CD14-positive monocyte (primary cell): ENCODE results near the gene ACMSD. TPM values are rescaled to one million over a fixed set of nuclear protein-coding genes. Genes with fewer than 3 reads are reported as not detected.

ENCODE experiments used
- DNase-seq, 3 donors: peaks; one replicate each; pipeline ENCODE4 v3.0.0-alpha.2; 2011 to 2022
- H2AFZ ChIP-seq: 2 replicates; pipeline ENCODE4 v1.6.0; 2012; ENCODE audit warnings: mild to moderate bottlenecking, low read depth, low read length, inconsistent platforms; ENCODE audit not compliant: insufficient read depth, poor library complexity, severe bottlenecking
- H3K27ac ChIP-seq, 2 donors: 1 replicate in 1 of 2; 2 replicates in 1 of 2; pipeline ENCODE4 v1.5.1; 2012 to 2013; ENCODE audit warnings: low read length in 2 of 2, control low read depth in 1 of 2, inconsistent platforms in 1 of 2, low read depth in 1 of 2, mild to moderate bottlenecking in 1 of 2
- H3K27me3 ChIP-seq, 2 donors: one replicate each; pipeline versions ENCODE4 v1.6.0 to v1.6.1; 2011 to 2013; ENCODE audit warnings: low read length in 2 of 2; ENCODE audit not compliant: control insufficient read depth in 2 of 2, insufficient read depth in 2 of 2
- H3K36me3 ChIP-seq, 2 donors: replicated peaks in 1 of 2; 1 replicate in 1 of 2; 2 replicates in 1 of 2; pipeline versions ENCODE4 v1.5.1 to v1.6.1; 2012 to 2013; ENCODE audit warnings: low read length in 2 of 2, control low read depth in 1 of 2, inconsistent platforms in 1 of 2, mild to moderate bottlenecking in 1 of 2; ENCODE audit not compliant: insufficient read depth in 2 of 2, control insufficient read depth in 1 of 2
- H3K4me1 ChIP-seq, 2 donors: 1 replicate in 1 of 2; 2 replicates in 1 of 2; pipeline versions ENCODE4 v1.5.1 to v1.6.1; 2012 to 2013; ENCODE audit warnings: low read length in 2 of 2, control low read depth in 1 of 2, inconsistent platforms in 1 of 2, mild to moderate bottlenecking in 1 of 2, moderate library complexity in 1 of 2; ENCODE audit not compliant: insufficient read depth in 2 of 2, control insufficient read depth in 1 of 2
- H3K4me2 ChIP-seq: replicated peaks from 2 replicates; pipeline ENCODE3; 2012; ENCODE audit warnings: low read length, moderate library complexity, mild to moderate bottlenecking; ENCODE audit not compliant: poor library complexity, severe bottlenecking; ENCODE audit errors: extremely low read depth
- H3K4me3 ChIP-seq, 3 experiments: fragments of 200-600 bp in 1 of 3; sonication (generic) in 1 of 3; replicated peaks in 1 of 3; 1 replicate in 2 of 3; 2 replicates in 1 of 3; pipeline ENCODE4 v1.5.1; 2011 to 2013; ENCODE audit warnings: low read length in 3 of 3, mild to moderate bottlenecking in 3 of 3, control low read depth in 2 of 3, low read depth in 2 of 3, inconsistent platforms in 1 of 3, moderate library complexity in 1 of 3
- H3K79me2 ChIP-seq: 2 replicates; pipeline ENCODE4 v1.6.0; 2012; ENCODE audit warnings: mild to moderate bottlenecking, control low read depth, inconsistent platforms, low read length, moderate library complexity; ENCODE audit not compliant: insufficient read depth
- H3K9ac ChIP-seq: 2 replicates; pipeline ENCODE4 v1.6.0; 2017; ENCODE audit warnings: low read length, mild to moderate bottlenecking; ENCODE audit not compliant: insufficient read depth, poor library complexity, severe bottlenecking
- H3K9me3 ChIP-seq, 2 donors: replicated peaks in 1 of 2; 1 replicate in 1 of 2; 2 replicates in 1 of 2; pipeline versions ENCODE4 v1.5.1 to v1.6.1; 2012 to 2013; ENCODE audit warnings: low read length in 2 of 2, control low read depth in 1 of 2; ENCODE audit not compliant: control insufficient read depth in 1 of 2, insufficient read depth in 1 of 2
- H4K20me1 ChIP-seq: 2 replicates; pipeline ENCODE4 v1.6.0; 2012; ENCODE audit warnings: mild to moderate bottlenecking, low read length, control low read depth, moderate library complexity; ENCODE audit not compliant: insufficient read depth
- H3K27ac Mint-ChIP-seq, 7 donors: one replicate each; pipeline ENCODE4 v1.8.0; 2020; ENCODE audit warnings: mild to moderate bottlenecking in 7 of 7, mixed read lengths in 7 of 7, moderate library complexity in 6 of 7, inconsistent platforms in 2 of 7
- H3K27me3 Mint-ChIP-seq, 3 donors: one replicate each; pipeline ENCODE4 v1.8.0; 2021 to 2022; ENCODE audit warnings: low read depth in 3 of 3, mild to moderate bottlenecking in 3 of 3, mixed read lengths in 3 of 3, moderate library complexity in 3 of 3, inconsistent platforms in 1 of 3
- H3K36me3 Mint-ChIP-seq, 2 donors: one replicate each; pipeline ENCODE4 v1.8.0; 2020; ENCODE audit warnings: mixed read lengths in 2 of 2, inconsistent platforms in 1 of 2, mild to moderate bottlenecking in 1 of 2
- H3K4me1 Mint-ChIP-seq: one replicate; pipeline ENCODE4 v1.8.0; 2020; ENCODE audit warnings: mild to moderate bottlenecking, mixed read lengths
- H3K4me3 Mint-ChIP-seq, 2 donors: one replicate each; pipeline ENCODE4 v1.8.0; 2020; ENCODE audit warnings: mild to moderate bottlenecking in 2 of 2, mixed read lengths in 2 of 2, moderate library complexity in 1 of 2
- H3K9me3 Mint-ChIP-seq, 7 donors: one replicate each; pipeline ENCODE4 v1.8.0; 2020 to 2022; ENCODE audit warnings: mixed read lengths in 7 of 7, mild to moderate bottlenecking in 6 of 7, moderate library complexity in 6 of 7, inconsistent platforms in 2 of 7
- CTCF ChIP-seq: fragments of 200-600 bp; IDR thresholded peaks from one replicate; pipeline ENCODE4 v1.8.0; 2022; ENCODE audit warnings: antibody characterized with exemption, mild to moderate bottlenecking
- WGBS: methylation state at CpG from one replicate; pipeline ENCODE4 v1.1.5; 2013; ENCODE audit warnings: missing lambda C conversion rate; ENCODE audit not compliant: insufficient coverage; 5-methylcytosine and 5-hydroxymethylcytosine counted together
- intact Hi-C, 2 donors: fragments of 100-400 bp; cut with micrococcal nuclease; formaldehyde crosslinking; loops; one replicate each; pipeline versions ENCODE4 v1.15.0 to v1.15.1; 2023
- polyA plus RNA-seq, 3 donors: library from polyadenylated mRNA; depleted of rRNA in 1 of 3; unstranded in 2 of 3; stranded (reverse) in 1 of 3; fragments of 300-500 nt in 2 of 3; fragments of >200 nt in 1 of 3; fragmentation: Illumina TruSeq in 2 of 3; gene quantifications; 1 replicate in 2 of 3; 2 replicates in 1 of 3; pipeline ENCODE4 v1.2.3, GENCODE V29; 2012 to 2021

ACMSD gene
- polyA plus RNA-seq, 3 donors, result not detected

DNA sequence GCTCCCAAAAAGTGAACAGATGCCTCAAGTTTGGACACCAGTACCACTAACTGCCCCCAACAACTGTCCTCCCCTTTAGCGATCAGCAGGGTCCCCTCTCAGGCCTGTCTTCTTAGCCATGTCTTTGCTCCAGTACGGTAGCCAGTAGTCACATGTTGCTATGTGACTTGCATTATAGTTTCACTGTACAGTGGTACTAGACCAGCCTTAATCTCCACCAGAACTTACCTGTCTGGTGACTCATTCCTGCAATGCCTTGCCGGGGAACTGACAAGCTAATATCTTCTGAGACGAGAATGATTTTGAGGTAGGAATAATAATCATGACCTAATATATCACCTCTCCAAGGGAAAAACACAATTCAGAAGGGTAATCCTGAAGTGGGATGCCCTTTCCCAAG lies 23.7 kb downstream of the ACMSD start:
- Histone ChIP-seq H3K4me3 (no peak overlapping the region), H3K36me3 (no peaks in the 10 kb centered on the region), H3K4me2 (no peak overlapping the region), H4K20me1 (no peaks in the 10 kb centered on the region), H3K9me3 (no peaks in the 10 kb centered on the region), H3K27me3 (no peaks in the 10 kb centered on the region), H3K4me1 (no peaks in the 10 kb centered on the region), H3K79me2 (no peaks in the 10 kb centered on the region), H3K9ac (no peak overlapping the region), H3K27ac (no peak overlapping the region), H2AFZ (no peak overlapping the region)
- Mint-ChIP-seq H3K9me3 (peaks cover 0 to 3% (median 0%) of the 10 kb centered on the region in 7 donors), H3K27ac (no peak overlapping the region), H3K27me3 (peaks cover 0 to 2% (median 0%) of the 10 kb centered on the region in 3 donors), H3K4me3 (no peak overlapping the region), H3K4me1 (peaks cover 2% of the 10 kb centered on the region), H3K36me3 (no peaks in the 10 kb centered on the region)
- intact Hi-C loops, result loop anchor here in 1 of 2 donors (10.0 kb wide), 1 partner anchor 277 kb away; no protein-coding TSS in a partner anchor
- DNase-seq, result no peak
- no CpG with 5 or more reads among the region's 4 CpGs for WGBS
- TF ChIP-seq CTCF, result no peak

DNA sequence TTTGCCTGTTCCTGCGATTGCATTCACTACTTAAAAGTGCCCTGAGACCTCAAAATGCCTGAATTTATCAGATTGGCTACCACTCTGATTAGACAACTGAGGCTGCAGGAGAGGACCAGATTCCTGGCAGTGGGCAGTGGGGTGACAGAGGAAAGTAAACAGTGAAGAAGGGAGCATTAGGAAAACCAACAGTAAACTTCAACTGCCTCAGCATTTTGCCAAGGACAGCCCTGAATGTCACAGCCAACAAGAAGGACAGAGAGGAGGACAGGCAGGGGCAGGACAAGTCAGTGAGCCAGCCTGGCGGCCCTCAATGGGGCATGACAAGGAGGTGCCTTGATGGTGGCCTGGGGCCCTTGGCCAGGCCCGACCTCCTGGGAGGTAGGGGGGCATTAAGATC lies 24.3 kb downstream of the ACMSD start:
- DNase-seq, result no peak
- H3K4me1 Mint-ChIP-seq, result peaks cover 2% of the 10 kb centered on the region
- Histone ChIP-seq H4K20me1 (no peaks in the 10 kb centered on the region), H3K4me1 (no peaks in the 10 kb centered on the region), H3K9ac (no peak overlapping the region), H3K27ac (no peak overlapping the region), H3K36me3 (no peaks in the 10 kb centered on the region), H3K9me3 (no peaks in the 10 kb centered on the region), H3K27me3 (no peaks in the 10 kb centered on the region), H3K4me2 (no peak overlapping the region), H2AFZ (no peak overlapping the region), H3K79me2 (no peaks in the 10 kb centered on the region), H3K4me3 (no peak overlapping the region)
- TF ChIP-seq CTCF, result no peak
- H3K9me3 Mint-ChIP-seq, result no peaks in the 10 kb centered on the region
- WGBS, result no CpG with 5 or more reads among the region's 3 CpGs
- H3K4me3 Mint-ChIP-seq, result no peak overlapping the region
- peaks cover 0 to 2% (median 0%) of the 10 kb centered on the region in 3 donors for H3K27me3 Mint-ChIP-seq
- no peak overlapping the region for H3K27ac Mint-ChIP-seq
- intact Hi-C loops, result loop anchor here in 1 of 2 donors (10.0 kb wide), 1 partner anchor 278 kb away; no protein-coding TSS in a partner anchor
- H3K36me3 Mint-ChIP-seq, result no peaks in the 10 kb centered on the region
